ENCODE data around the gene ITGA5. TPM values are rescaled to one million over a fixed set of nuclear protein-coding genes. Genes with fewer than 3 reads are reported as not detected.

Gene ITGA5
- total RNA-seq, 1 experiment from 2014 or later: 49.7 TPM

DNA sequence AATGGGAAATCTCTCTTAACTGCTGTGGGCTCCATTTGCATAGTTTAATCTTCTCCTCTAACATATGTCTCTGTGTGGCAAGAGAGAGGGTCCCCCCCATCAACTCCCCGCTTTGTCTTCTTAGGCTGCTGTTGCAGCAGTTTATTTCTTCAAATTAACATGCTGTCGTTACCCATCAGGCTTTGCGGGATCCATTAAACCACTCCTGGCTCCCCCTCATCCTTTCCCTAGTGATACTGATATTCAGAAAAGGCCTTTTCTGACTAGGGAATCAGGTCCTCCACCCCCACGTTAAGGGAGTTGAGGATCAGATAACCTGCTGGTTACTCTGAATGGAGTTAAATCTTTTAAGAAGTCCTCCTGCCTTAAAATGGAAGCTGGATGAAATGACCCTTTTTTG, 70.0 kb downstream of the ITGA5 start:
- Histone ChIP-seq H3K9me2 (ENCODE audit: insufficient read depth) (no peaks in the 10 kb centered on the region), H2AFZ (ENCODE audit: low read depth, low read length, poor library complexity, severe bottlenecking) (no peak overlapping the region), H3K9me3 (ENCODE audit: control insufficient read depth in 1 of 2, insufficient read depth in 1 of 2, low read depth in 1 of 2, low read length in 2 of 2) (no peaks in the 10 kb centered on the region), H3K4me2 (ENCODE audit: low read length) (no peak overlapping the region), H3K27me3 (ENCODE audit: insufficient read depth, low read length) (no peaks in the 10 kb centered on the region), H3K4me1 (ENCODE audit: control insufficient read depth in 1 of 2, insufficient read depth in 2 of 2, low read length in 2 of 2) (peaks cover 0 to 2% of the 10 kb centered on the region in 2 experiments; a peak in 1 of 4 replicates), H3K27ac (ENCODE audit: low read depth, low read length) (no peak overlapping the region), H4K20me1 (ENCODE audit: insufficient read depth) (no peaks in the 10 kb centered on the region), H3K36me3 (ENCODE audit: control insufficient read depth in 1 of 2, insufficient read depth in 2 of 2, low read length in 2 of 2) (peaks cover 38 to 48% of the 10 kb centered on the region in 2 experiments), H3K9ac (ENCODE audit: low read length) (no peak overlapping the region), H3K4me3 (replicated peaks in 1 of 2; ENCODE audit: low read depth in 1 of 2, low read length in 2 of 2) (no peak overlapping the region), H3K79me2 (ENCODE audit: insufficient read depth, low read length) (no peaks in the 10 kb centered on the region; the same call in 1 of the 2 replicates)
- intact Hi-C loops (cut with micrococcal nuclease): no loop called here
- POLR2A ChIA-PET: no interaction called here
- no peak for TF ChIP-seq EZH2phosphoT487 (IDR thresholded peaks at IDR 0.05; ENCODE audit: borderline replicate concordance)
- TF ChIP-seq ZNF274 (IDR thresholded peaks at IDR 0.05; ENCODE audit: low read depth, low read length): no peak
- TF ChIP-seq, protein P1, sequence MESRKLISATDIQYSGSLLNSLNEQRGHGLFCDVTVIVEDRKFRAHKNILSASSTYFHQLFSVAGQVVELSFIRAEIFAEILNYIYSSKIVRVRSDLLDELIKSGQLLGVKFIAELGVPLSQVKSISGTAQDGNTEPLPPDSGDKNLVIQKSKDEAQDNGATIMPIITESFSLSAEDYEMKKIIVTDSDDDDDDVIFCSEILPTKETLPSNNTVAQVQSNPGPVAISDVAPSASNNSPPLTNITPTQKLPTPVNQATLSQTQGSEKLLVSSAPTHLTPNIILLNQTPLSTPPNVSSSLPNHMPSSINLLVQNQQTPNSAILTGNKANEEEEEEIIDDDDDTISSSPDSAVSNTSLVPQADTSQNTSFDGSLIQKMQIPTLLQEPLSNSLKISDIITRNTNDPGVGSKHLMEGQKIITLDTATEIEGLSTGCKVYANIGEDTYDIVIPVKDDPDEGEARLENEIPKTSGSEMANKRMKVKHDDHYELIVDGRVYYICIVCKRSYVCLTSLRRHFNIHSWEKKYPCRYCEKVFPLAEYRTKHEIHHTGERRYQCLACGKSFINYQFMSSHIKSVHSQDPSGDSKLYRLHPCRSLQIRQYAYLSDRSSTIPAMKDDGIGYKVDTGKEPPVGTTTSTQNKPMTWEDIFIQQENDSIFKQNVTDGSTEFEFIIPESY (IDR thresholded peaks at IDR 0.05; ENCODE audit: extremely low read depth, insufficient replicate concordance, low read length): no peak
- TF ChIP-seq ZFX (IDR thresholded peaks at IDR 0.05): no peak
- no peak for TF ChIP-seq POLR2A (IDR thresholded peaks at IDR 0.05; ENCODE audit: borderline replicate concordance, extremely low read depth, insufficient read depth, insufficient read length)
- CTCF ChIA-PET: no interaction called here
- BruUV-seq (replicated peaks): no TSS peak
- ATAC-seq (no peak), DNase-seq (ENCODE audit: low read depth, low spot score) (no peak)
- RAD21 ChIA-PET (ENCODE audit: low non-redundant PET in 1 of 2, low total read pairs in 2 of 2, uncharacterized antibody in 2 of 2, unreplicated experiment in 2 of 2): no interaction called here

Other genes starting within 250 kb of the ITGA5 start
- 43.6 TPM for gene SMUG1, start 230.3 kb downstream of the ITGA5 start, total RNA-seq (2021; ENCODE audit: unreplicated experiment)
- gene CBX5, start 139.1 kb downstream of the ITGA5 start, total RNA-seq (2021; ENCODE audit: unreplicated experiment): 72.3 TPM
- gene HNRNPA1, start 138.5 kb downstream of the ITGA5 start, total RNA-seq (2021; ENCODE audit: unreplicated experiment): 1,878 TPM
- gene NFE2, start 118.3 kb downstream of the ITGA5 start, total RNA-seq (2021; ENCODE audit: unreplicated experiment): 1.3 TPM
- 191 TPM for gene COPZ1, start 94.1 kb downstream of the ITGA5 start, total RNA-seq (2021; ENCODE audit: unreplicated experiment)
- gene GPR84, start 54.8 kb downstream of the ITGA5 start, total RNA-seq (2021; ENCODE audit: unreplicated experiment): not detected
- 34.7 TPM for gene ZNF385A, start 34.5 kb downstream of the ITGA5 start, total RNA-seq (2021; ENCODE audit: unreplicated experiment)
- 229 TPM for gene GTSF1, start 54.3 kb upstream of the ITGA5 start, total RNA-seq (2021; ENCODE audit: unreplicated experiment)
- gene NCKAP1L, start 78.5 kb upstream of the ITGA5 start, total RNA-seq (2021; ENCODE audit: unreplicated experiment): 1.1 TPM
- gene PDE1B, start 130.3 kb upstream of the ITGA5 start, total RNA-seq (2021; ENCODE audit: unreplicated experiment): 0.52 TPM
- gene PPP1R1A, start 169.4 kb upstream of the ITGA5 start, total RNA-seq (2021; ENCODE audit: unreplicated experiment): 0.61 TPM
- not detected for gene LACRT, start 215.6 kb upstream of the ITGA5 start, total RNA-seq (2021; ENCODE audit: unreplicated experiment)
- not detected for gene DCD, start 229.1 kb upstream of the ITGA5 start, total RNA-seq (2021; ENCODE audit: unreplicated experiment)